ENCODE data around the gene COX15. TPM values are rescaled to one million over a fixed set of nuclear protein-coding genes. Genes with fewer than 3 reads are reported as not detected.

Gene COX15
- total RNA-seq, 4 donors from 2014 or later, result 11.5 to 45.6 (median 30.1) TPM

- no peaks in the 10 kb centered on the region for H3K9me3 ChIP-seq
- no peak for DNase-seq
- no peaks in the 10 kb centered on the region for H3K27me3 ChIP-seq
- no peak overlapping the region for H3K27ac ChIP-seq
- no peak overlapping the region for H3K4me3 ChIP-seq
- no peaks in the 10 kb centered on the region for H3K36me3 ChIP-seq
- H3K4me1 ChIP-seq, result no peaks in the 10 kb centered on the region
- TF ChIP-seq CTCF (IDR thresholded peaks at IDR 0.05), result no peak
- TF ChIP-seq POLR2A (IDR thresholded peaks at IDR 0.05), result no peak
- intact Hi-C loops (cut with DNase I; ENCODE audit: low total_unique reads), result no loop called here
Measured at GRCh38 chr10:99770408-99771045, 38.6 kb upstream of the COX15 start.

DNA sequence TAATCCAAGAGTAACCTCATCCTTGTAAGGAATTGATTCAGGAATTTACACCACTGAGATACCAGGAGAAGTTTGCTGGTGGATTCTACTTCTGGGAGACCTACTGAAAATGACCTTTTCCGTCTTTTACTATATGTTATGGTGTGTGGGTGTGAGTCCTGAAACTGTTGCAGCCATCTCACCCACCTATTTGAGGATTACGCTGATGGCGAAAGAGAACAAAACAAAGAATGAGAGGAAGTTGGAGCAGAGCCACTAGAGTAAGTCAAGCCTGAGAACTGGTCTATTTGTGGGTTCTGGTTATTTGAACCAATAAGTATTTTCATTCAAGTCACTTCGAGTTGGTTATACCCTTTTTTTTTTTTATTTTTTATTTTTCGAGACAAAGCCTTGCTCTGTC, 37.8 kb upstream of the COX15 start:
- no peak for TF ChIP-seq CTCF (IDR thresholded peaks at IDR 0.05)
- no peak for TF ChIP-seq POLR2A (IDR thresholded peaks at IDR 0.05)
- no peak overlapping the region for H3K4me3 ChIP-seq
- no peak overlapping the region for H3K27ac ChIP-seq
- H3K36me3 ChIP-seq, result no peaks in the 10 kb centered on the region
- no peaks in the 10 kb centered on the region for H3K4me1 ChIP-seq
- DNase-seq, result no peak
- intact Hi-C loops (cut with DNase I; ENCODE audit: low total_unique reads), result no loop called here
- H3K9me3 ChIP-seq, result no peaks in the 10 kb centered on the region
- H3K27me3 ChIP-seq, result no peaks in the 10 kb centered on the region

- Histone ChIP-seq H3K27me3 (no peaks in the 10 kb centered on the region), H3K27ac (no peak overlapping the region), H3K9me3 (no peaks in the 10 kb centered on the region), H3K4me1 (no peaks in the 10 kb centered on the region), H3K4me3 (no peak overlapping the region), H3K36me3 (no peaks in the 10 kb centered on the region)
- DNase-seq, result no peak
- intact Hi-C loops (cut with DNase I; ENCODE audit: low total_unique reads), result no loop called here
- TF ChIP-seq POLR2A (IDR thresholded peaks at IDR 0.05) (no peak), CTCF (IDR thresholded peaks at IDR 0.05) (no peak)
Measured at GRCh38 chr10:99768556-99768955, 36.6 kb upstream of the COX15 start.

DNA sequence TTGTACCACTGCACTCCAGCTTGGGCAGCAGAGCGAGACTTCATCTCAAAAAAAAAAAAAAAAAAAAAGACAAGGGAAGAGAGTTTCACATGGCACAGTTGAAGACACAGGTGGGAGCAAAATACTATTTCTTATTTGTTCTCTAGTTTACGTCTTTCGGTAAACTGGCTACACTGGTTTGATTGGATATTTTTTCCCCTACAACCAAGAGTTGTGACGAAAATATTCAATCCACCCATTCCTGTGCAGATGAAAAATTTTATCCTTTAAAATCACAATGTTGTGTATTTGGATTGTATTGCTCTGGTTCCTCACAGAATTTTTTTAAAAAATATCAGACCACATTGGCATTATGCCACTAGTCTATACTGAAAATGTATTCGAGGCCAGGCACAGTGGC, 36.0 kb upstream of the COX15 start:
- Histone ChIP-seq H3K4me3 (no peak overlapping the region), H3K36me3 (no peaks in the 10 kb centered on the region), H3K4me1 (no peaks in the 10 kb centered on the region), H3K27me3 (no peaks in the 10 kb centered on the region), H3K27ac (no peak overlapping the region), H3K9me3 (no peaks in the 10 kb centered on the region)
- intact Hi-C loops (cut with DNase I; ENCODE audit: low total_unique reads), result no loop called here
- no peak for TF ChIP-seq POLR2A (IDR thresholded peaks at IDR 0.05)
- no peak for TF ChIP-seq CTCF (IDR thresholded peaks at IDR 0.05)
- DNase-seq, result no peak

GRCh38 chr10:99766302-99766681, 34.4 kb upstream of the COX15 start:
- no peaks in the 10 kb centered on the region for H3K27me3 ChIP-seq
- TF ChIP-seq CTCF (IDR thresholded peaks at IDR 0.05), result no peak
- TF ChIP-seq POLR2A (IDR thresholded peaks at IDR 0.05), result no peak
- no peak overlapping the region for H3K27ac ChIP-seq
- intact Hi-C loops (cut with DNase I; ENCODE audit: low total_unique reads), result no loop called here
- no peaks in the 10 kb centered on the region for H3K4me1 ChIP-seq
- no peak overlapping the region for H3K4me3 ChIP-seq
- H3K9me3 ChIP-seq, result no peaks in the 10 kb centered on the region
- no peak for DNase-seq
- no peaks in the 10 kb centered on the region for H3K36me3 ChIP-seq

Data from uterus (tissue), 4 donors.